HG03575 (cell line): Measurements from ENCODE around the gene ALDH5A1.

ENCODE experiments used
- ATAC-seq: cut with Tn5 transposase; IDR thresholded peaks from one replicate; pipeline ENCODE4 v1.9.1; 2021; ENCODE audit not compliant: unreplicated experiment, insufficient number of reproducible peaks, low FRiP score; ENCODE audit errors: extremely low read depth

The ALDH5A1 gene

DNA sequence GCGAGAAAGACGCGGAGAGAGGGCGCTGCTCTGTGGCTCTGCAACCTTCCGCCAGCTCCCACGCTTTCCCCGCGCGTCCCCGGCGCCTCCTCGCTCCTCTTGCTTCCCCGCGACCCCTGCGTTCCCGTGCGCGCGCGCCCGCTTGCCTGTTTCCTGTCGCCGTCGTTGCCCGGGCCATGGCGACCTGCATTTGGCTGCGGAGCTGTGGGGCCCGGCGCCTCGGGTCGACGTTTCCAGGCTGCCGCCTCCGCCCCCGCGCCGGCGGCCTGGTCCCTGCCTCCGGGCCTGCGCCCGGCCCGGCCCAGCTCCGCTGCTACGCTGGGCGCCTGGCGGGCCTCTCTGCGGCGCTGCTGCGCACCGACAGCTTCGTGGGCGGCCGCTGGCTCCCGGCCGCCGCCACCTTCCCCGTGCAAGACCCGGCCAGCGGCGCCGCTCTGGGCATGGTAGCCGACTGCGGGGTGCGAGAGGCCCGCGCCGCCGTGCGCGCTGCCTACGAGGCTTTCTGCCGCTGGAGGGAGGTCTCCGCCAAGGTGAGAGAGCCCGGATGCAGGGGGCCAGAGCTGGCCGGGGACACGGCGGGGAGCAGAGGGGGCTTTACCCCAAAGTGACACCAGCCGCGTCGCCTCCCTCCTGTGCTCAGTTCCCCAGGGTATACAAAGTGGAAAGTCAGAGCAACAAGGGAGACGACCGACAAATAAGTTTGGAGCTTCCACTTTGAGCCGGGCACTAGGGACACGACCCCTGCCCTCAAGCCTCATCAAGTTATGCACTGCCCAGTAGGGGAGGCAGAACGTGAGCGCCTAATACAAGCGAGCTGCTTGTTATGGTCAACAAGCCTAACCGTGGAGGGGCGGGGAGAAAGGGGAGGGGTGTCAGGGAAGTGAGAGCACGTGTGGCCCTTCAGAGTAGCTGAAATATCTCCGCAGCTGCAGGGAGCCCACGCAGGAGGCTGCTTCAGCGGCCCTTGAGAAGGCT, at the start of gene ALDH5A1:
Gene ALDH5A1, plus strand, starts transcription at position 149 of the 975 bp plus-strand sequence. Its CDS starts 28 bp downstream, at position 177.
- no peak for ATAC-seq

DNA sequence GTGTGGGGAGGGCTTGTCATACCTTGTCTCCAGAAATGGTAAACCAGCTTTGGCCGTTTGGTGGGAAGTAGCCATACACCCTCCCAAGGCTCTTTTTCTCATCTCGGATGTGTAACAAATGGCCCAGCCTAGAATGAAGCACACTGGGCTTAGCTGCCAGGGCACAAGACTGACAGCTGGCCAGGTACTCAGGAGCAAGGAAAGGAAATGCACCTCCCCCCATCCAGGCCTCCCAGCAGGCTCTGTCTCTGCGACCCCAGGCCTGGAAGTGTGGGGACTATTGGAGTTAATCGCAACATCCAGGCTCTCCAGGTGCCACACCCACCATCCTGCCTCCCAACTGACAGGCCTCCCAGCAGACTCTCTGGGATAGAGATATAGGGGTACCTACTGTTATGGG, 49.1 kb upstream of the ALDH5A1 start:
- ATAC-seq: no peak

DNA sequence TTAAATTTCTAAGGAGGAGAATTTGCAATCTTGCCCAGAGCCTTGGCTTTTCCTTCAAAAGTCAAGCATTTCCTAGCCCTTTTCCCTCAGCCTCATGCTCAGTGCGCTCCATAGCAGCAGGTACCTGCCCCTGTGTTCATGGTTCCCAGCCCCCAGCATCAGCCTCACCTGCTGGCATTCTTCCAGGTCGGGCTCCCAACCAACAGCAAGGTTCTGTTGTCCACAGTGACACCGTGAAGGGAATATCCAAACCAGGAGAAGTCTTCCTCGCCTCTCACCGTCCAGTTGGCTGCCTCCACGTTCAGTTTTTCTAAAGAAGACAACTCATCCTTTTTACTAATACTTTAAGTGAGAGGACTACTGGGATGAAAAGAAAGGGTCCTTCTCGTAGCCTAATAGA, 48.1 kb upstream of the ALDH5A1 start:
- no peak for ATAC-seq

DNA sequence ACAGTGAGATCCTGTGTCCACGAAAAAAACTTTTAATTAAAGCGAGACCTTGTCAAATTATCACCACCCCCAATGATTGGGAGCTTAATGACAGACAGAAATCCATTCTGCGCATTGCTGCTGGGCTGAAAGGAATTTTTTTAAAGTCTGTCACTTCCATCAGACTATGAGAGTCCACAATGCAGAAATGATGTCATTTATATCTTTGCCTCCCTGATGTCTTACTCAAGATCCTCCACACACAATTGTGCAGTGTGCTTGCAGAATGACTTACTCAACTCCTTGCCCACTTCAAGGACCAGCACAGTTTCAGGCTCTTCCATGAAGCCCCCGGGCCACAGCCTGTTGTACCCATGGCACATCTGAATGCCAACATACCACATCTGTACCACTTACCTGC, 46.4 kb upstream of the ALDH5A1 start:
- ATAC-seq: no peak

DNA sequence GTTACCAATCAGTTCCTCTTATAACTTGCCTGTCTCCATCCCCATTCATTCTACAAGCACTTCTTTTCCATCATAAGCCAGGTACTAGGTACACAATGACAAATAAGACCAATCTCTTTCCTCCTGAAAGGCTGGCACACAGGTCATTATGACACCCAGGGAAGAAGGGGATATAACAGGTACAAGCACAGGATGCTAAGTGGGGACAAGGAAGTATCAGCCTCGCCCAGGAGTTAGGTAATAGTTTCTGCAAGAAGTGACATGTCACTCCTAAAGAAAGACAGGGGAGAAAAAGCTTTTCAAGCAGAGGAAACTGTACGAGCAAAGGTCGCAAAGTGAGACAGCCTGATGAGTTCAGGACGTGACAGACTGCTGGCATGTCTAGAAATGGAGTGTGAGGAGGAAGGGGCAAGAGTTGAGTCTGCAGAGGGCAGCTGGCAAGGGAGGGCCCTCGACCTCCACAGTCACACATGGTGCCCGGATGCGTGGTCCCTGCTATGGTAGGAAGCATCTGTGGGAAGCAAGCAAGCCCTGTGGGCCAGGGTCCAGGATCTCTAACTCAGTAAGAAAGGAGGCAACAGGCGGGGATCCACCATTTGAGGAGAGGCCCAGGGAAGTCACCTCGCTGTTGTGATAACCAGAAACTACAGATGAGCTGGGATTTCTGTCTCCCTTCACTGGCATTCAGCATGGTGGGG, 45.8 kb upstream of the ALDH5A1 start:
- no peak for ATAC-seq

DNA sequence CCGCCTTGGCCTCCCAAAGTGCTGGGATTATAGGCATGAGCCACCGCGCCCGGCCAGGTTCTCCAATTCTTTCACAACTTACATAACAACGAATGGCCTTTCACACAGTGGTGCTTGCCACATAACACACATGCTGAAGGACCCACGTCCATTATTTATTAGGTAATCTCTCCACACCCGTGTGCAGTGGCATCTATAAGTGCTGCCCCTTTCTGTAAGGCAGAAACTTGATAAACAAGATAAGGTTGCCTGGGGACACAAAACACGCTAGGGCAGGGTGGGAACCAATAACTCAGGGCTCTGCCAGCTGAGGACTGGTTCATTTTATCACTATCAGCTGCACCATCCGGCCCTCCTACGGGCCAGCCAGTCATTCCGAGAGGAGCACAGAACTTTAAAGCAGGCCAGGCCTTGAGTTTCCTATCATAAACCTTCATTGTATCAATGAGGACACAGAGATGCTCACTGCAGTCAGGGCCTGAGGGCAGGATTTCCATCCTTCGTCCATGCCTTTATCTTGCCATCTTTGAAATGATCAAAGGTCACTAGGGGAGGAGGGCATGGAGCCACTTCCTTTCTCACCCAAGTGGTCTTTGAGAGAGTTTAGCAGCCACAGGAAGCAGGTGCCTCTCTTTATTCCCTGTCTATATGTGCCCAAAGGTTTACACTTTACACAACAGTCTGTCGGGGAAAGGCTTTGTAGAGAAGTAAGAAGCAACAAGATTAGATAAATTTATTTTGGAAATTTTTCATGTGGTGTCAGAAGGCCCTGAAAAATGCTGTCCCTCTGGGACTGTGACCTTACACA, 43.0 kb upstream of the ALDH5A1 start:
- ATAC-seq: no peak

DNA sequence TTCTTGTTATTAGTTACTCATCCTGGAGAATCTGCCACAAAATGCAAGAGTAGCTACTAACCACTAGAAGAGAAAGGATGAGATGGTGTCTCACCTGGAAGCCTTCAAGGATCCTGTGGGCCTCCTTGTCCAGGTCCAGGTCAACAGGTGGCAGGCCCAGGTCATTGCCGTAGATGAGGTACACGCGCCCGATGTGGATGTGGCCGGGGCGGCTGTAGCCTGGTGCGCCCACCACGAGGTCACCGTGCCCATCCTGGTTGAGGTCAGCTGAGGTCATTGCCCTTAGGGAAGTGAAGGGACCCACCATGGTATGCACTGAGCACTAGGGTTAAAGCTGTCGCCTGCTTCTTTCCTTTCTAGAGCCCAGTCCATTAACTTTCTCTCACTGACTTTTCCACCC, 40.8 kb upstream of the ALDH5A1 start:
- ATAC-seq: no peak

DNA sequence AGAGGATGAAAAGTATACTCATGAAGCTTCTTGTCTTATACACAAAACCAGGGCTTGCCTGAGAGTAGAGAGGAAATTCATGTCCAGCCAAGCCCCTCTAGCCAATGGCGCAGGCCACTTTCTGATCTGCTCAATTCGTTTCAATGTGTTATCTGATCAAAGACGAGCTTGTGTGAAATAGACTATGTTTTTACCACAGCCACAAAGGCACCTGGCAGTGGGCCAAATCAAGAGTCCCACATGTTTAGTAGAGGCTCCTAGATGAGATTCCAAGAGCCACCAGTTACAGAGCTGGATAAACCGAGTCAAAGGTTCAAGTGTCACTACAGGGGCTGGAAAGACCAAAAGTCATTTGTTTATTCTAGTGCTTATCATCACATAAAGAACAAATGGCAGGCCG, 40.3 kb upstream of the ALDH5A1 start:
- no peak for ATAC-seq

DNA sequence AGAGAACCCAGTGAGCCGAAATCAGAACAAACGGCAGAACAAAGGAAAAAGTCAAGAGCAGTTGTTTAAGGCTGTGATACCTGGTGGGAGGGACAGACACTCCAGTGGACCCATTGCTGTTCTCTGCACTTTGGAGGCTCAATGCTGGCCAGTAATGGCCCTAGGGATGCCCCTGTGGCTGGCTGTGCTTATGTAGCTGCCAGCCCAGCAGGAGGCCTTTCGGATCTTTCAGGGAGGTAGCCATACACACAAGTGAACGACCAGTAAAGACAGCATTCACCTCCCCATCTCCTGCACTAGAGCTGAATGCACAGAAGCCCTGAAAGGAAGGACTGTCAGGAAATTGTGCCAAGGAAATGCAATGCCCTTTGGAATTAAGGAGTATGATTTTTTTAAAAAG, 39.7 kb upstream of the ALDH5A1 start:
- ATAC-seq: no peak

DNA sequence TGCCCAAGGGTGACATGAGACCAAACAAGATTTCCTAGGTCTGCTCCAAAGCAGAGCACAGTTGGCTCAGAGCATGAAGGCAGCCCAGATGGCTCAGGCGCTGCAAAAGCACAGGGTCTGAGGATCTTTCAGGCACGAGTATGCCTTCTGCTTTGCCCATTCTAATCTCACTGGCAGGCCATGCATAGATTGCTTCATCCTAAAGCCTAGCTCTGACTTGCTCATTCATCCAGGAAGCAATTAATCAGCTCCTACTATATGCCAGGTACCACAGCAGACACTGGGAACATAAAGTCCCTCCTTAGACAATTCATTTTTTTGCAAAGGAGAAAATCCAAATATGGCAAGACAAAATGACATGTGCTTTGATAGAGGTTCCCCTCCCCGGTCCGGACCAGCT, 36.6 kb upstream of the ALDH5A1 start:
- ATAC-seq: no peak

DNA sequence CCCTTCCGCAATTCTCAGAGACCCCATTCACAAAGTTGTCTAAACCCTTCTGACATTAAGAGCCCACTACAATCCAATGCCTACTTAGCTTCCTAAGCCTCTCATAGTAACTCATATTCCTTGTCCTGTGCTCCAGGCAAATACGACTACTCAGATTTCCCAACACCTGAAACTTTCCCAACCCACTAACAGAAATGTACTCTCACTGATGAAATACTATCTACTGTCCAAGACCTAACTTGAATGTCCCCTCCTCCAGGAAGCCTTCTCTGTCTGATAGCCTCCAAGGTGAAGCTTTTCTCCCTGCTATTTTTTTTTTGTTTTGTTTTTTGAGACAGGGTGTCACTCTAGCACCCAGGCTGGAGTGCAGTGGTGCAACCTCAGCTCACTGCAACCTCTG, 35.8 kb upstream of the ALDH5A1 start:
- no peak for ATAC-seq

DNA sequence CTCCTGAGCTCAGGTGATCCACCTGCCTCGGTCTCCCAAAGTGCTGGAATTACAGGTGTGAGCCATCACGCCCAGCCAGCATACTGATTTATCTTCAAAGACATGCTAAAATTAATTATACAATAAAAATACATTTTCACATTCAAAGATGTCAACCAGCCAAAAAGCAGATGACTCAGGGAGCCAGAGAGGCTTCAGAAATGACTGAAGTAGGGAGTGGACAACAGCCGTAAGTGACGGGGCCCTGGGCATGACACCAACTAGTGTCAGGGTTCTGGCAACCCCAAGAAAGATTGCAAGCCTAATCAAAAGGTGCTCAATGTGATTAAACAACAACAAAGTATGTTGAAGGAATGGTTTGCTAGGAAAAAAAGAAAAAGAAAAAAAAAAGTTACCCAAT, 33.8 kb upstream of the ALDH5A1 start:
- no peak for ATAC-seq

DNA sequence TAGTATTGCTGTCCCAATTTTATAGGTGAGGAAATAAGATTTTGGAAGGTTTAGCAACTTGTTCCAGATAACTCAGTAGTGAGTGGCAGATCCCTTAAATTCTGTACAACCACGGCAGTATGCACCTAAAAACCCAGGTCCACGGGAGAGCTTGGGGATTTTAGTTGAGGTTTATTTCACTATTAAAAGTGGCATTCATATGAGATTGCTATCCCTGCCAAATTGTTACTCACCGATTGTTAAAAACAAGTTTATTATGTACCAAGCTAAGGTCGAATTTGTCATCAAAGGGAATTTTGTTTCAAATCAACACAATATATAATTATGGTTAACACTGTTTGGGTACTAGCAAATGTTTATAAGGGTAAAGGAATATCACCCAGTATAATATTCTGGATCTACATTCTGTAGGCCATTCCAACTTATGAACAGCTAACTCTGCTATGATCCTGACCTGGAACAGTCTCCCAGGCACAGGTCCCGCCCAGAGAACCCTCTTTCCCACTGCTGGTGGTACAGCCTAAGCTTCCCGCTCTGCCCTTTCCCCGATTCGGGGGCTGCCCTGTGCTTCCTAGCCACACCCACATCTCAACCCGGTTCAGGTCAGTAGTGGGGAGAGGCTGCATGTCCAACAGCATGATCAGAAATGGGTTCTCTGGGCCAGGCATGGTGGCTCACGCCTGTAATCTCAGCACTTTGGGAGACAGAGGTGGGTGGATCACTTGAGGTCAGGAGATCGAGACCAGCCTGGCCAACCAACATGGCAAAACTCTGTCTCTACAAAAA, 30.3 kb upstream of the ALDH5A1 start:
- no peak for ATAC-seq

DNA sequence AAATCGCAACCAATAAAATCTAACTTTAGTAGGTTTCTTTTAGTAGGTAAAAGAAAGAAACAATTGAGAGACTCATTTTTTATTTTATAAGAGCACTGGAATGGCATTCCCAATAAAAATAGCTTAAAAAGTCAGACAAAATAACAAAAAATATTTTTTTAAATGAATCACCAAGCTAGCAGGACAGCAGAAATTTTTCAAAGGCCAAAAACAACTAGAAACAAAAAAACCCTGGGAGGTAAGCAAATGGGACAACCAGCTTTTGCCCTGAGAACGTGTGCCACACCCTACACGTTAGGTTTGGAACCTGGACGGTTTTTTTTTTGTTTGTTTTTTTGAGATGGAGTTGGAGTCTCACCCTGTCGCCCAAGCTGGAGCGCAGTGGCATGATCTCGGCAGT, 25.0 kb upstream of the ALDH5A1 start:
- no peak for ATAC-seq

DNA sequence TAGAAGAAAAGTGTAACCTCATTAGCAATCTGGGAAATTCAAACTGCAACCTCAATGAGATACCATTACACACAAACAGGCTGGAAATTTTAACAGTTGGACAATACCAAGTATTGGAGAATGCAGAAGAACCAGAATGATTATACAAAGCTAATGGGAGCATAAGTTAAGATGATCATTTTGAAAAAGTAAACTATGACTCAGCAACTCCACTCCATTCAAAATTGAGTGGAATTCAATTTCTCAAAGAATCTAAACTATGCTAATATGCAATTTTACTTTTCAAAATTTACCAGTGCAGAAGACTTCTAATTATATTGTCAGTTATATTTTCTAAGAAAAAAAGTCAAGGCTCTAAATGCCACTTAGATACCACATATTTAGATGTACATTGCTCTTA, 22.6 kb upstream of the ALDH5A1 start:
- ATAC-seq: no peak

DNA sequence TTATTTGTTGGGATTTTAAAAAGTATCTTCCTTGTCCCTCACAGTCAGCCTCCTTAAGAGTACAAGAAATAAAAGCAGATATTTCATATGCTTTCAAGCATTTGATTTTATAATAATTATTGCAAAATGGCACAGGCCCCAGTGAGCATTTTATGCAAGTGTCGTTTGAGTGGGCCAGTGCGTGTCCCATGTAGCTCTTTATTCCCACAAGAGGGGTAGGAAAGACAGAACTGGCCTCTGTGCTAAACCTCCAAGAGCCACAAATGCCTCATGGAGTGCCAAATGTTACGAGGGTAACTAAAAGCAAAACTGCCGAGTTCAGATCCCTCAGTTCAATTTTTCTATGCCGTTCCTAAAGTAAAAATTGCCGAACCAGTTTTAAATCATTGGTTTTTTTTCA, 18.1 kb upstream of the ALDH5A1 start:
- no peak for ATAC-seq

DNA sequence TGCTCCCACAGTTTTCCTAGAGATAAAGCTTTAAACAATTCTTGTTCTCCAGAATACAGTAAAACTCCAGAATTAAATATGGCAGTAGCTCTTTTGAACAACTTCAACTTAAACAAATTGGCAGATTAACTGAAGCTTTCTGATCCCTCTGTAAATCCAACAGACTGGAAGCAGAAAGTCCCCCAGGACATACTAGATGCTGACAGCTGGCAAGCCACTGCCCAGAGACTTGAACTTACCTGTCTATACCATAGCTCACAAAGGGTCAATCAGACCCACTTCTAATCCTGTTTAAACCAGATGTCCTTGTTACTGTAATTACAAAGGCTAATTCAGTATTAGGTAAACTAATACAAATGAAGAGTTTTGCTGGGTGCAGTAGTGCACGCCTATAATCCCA, 17.7 kb upstream of the ALDH5A1 start:
- no peak for ATAC-seq

DNA sequence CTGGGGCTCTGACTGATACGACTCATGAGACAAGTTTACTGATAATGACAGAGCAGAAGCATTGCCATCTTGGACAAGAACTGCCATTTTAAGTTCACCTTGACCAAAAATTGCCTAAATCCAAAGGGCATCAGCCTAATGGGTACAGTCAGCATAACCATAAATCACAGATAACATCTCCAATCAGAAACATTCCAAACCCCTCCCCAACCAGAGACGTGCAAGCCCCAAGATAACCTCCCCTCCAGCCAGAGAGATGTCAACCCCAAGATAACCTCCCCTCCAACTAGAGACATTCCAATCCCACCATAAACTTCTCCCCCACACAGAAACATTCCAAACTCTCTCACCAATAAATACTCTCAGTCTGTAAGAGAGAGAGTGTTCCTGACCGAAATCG, 15.9 kb upstream of the ALDH5A1 start:
- ATAC-seq: no peak

DNA sequence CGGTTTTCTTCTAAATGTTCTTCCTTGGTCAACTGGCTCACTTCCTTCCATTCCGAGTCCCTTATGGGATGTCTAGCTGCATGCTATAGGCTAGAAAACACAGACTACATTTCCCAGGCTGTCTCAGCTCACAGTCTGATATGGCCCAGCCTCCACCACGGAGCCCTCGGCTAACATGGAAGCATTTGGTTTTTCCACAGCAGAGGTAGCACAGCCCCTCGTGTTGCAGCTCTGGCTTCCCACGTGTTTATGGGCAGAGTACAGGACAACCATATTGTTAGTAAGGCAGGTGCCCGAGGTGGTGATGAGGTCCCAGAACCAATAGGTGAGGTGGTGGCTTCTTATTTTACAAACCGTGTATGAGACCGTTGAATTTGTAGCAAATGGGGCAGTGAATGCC, 14.1 kb upstream of the ALDH5A1 start:
- no peak for ATAC-seq
